GM19395 (cell line): ENCODE measurements around the gene WDR81.
A peak's percentile ranks its signal among the peaks of the same experiment; 100 is the strongest.
"Not testable (repeated sequence)": the region's sequence is repeated elsewhere in the genome, so short reads cannot be mapped to it uniquely, and the experiment has no call there.

Source experiments
- ATAC-seq: cut with Tn5 transposase; IDR thresholded peaks from one replicate; pipeline ENCODE4 v1.9.1; 2021; ENCODE audit warnings: mild to moderate bottlenecking, moderate library complexity; ENCODE audit not compliant: unreplicated experiment

WDR81 gene

GRCh38 chr17:1713160-1713877 lies 11.2 kb upstream of the WDR81 start:
- ATAC-seq, result no peak

GRCh38 chr17:1713878-1714426 lies 10.6 kb upstream of the WDR81 start:
- no peak for ATAC-seq

GRCh38 chr17:1714427-1714979 lies 10.0 kb upstream of the WDR81 start:
- no peak for ATAC-seq

GRCh38 chr17:1714980-1715802 lies 9.3 kb upstream of the WDR81 start:
- ATAC-seq, result no peak

GRCh38 chr17:1715803-1716075 lies 8.8 kb upstream of the WDR81 start:
- ATAC-seq, result no peak

GRCh38 chr17:1716076-1716911 lies 8.2 kb upstream of the WDR81 start:
- ATAC-seq, result peak; percentile 76

- ATAC-seq, result peak; percentile 53
Observed at GRCh38 chr17:1716912-1717695, 7.4 kb upstream of the WDR81 start.

GRCh38 chr17:1718362-1719165 lies 5.9 kb upstream of the WDR81 start:
- ATAC-seq, result no peak

GRCh38 chr17:1720856-1721386 lies 3.6 kb upstream of the WDR81 start:
- no peak for ATAC-seq

GRCh38 chr17:1722022-1722421 lies 2.5 kb upstream of the WDR81 start:
- ATAC-seq, result not testable (repeated sequence)

GRCh38 chr17:1724869-1725641 lies 551 bp downstream of the WDR81 start:
- ATAC-seq, result peak; percentile 16

GRCh38 chr17:1725642-1726511 lies 1.4 kb downstream of the WDR81 start:
- no peak for ATAC-seq

- ATAC-seq, result no peak
Observed at GRCh38 chr17:1726626-1727257, 2.2 kb downstream of the WDR81 start.

- ATAC-seq, result no peak
Observed at GRCh38 chr17:1727258-1727789, 2.8 kb downstream of the WDR81 start.

GRCh38 chr17:1727876-1728630 lies 3.5 kb downstream of the WDR81 start:
- no peak for ATAC-seq

- no peak for ATAC-seq
Observed at GRCh38 chr17:1729966-1730325, 5.4 kb downstream of the WDR81 start.
